Loucy (cell line): ENCODE data around the gene PTPN3.

ENCODE experiments used
- CTCF ChIP-seq: fragments of 200-600 bp; sonication (generic); conservative IDR thresholded peaks from 2 replicates; pipeline ENCODE4 v1.5.1; 2014; ENCODE audit warnings: mild to moderate bottlenecking, antibody characterized with exemption, low read length
- EZH2phosphoT487 ChIP-seq: fragments of 200-600 bp; IDR thresholded peaks from 2 replicates; pipeline ENCODE4 v1.6.1; 2018; ENCODE audit warnings: antibody characterized with exemption, mild to moderate bottlenecking, moderate library complexity, borderline replicate concordance

GRCh38 chr9:109466623-109467590 lies 31.2 kb downstream of the PTPN3 start:
- TF ChIP-seq CTCF (no peak), EZH2phosphoT487 (no peak)
